Measurements from ENCODE around the gene DPH3. TPM values are rescaled to one million over a fixed set of nuclear protein-coding genes. Genes with fewer than 3 reads are reported as not detected.

The DPH3 gene
- total and polyA plus RNA-seq, 2 donors, result 20.0 to 20.9 TPM

DNA sequence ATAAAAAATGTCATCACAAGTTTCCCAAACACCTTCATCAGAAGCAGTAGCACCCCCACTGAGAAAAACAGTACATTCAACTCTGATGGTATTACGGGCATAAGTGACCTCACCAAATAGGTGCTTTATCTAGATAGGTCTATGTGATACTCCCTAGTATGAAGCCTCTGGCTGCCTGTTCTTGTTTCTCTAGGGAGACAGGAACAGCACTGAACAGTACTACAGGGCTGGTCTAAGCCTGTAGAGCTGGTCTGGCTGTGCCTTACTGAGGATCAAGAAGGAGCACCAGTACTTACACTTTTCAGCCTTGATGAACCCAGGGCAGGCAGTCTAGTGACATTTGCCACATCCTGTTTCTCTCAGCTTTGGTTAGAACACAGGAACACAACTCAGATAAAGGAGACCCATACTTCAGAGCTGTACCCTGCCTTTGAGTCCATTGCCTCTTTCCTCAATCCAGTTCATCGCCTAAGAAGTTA is 36.2 kb upstream of the DPH3 start:
- 89% methylated on average over 2 of the region's 2 CpGs for WGBS
- Histone ChIP-seq H3K36me3 (ENCODE audit: insufficient read depth) (no peaks in the 10 kb centered on the region), H3K4me1 (ENCODE audit: insufficient read depth) (no peaks in the 10 kb centered on the region), H3K27ac (ENCODE audit: low read depth) (no peak overlapping the region), H3K4me3 (ENCODE audit: low read depth, low read length) (no peak overlapping the region)
- DNase-seq (ENCODE audit: extremely low spot score), result no peak

DNA sequence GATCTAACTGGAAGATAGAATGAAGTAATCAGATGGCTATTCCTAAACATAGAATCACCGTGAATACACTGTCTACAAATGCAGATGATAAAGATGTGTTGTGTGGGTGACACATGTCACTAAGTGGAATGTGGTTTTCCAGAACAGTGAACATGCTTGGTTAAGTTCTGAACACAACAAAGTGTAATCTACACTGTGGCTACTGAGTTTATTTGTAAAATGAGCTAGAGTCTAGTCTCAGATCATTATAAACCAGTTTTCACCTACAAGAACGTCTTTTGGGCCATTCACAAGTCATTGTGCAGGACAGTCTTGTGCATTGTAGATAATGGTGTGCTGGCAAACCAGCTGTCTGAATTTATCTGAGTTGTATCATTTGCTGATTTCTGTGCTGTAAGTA is 35.6 kb upstream of the DPH3 start:
- H3K4me3 ChIP-seq (ENCODE audit: low read depth, low read length), result no peak overlapping the region
- no peaks in the 10 kb centered on the region for H3K4me1 ChIP-seq (ENCODE audit: insufficient read depth)
- 87% methylated on average over 2 of the region's 2 CpGs for WGBS
- no peak for DNase-seq (ENCODE audit: extremely low spot score)
- H3K27ac ChIP-seq (ENCODE audit: low read depth), result no peak overlapping the region
- no peaks in the 10 kb centered on the region for H3K36me3 ChIP-seq (ENCODE audit: insufficient read depth)

- 87% methylated on average over 3 of the region's 3 CpGs for WGBS
- no peak for DNase-seq (ENCODE audit: extremely low spot score)
- H3K27ac ChIP-seq (ENCODE audit: low read depth), result no peak overlapping the region
- H3K4me1 ChIP-seq (ENCODE audit: insufficient read depth), result no peaks in the 10 kb centered on the region
- H3K4me3 ChIP-seq (ENCODE audit: low read depth, low read length), result no peak overlapping the region
- H3K36me3 ChIP-seq (ENCODE audit: insufficient read depth), result no peaks in the 10 kb centered on the region
These were observed 35.0 kb upstream of the DPH3 start for GRCh38 chr3:16299746-16300145.

DNA sequence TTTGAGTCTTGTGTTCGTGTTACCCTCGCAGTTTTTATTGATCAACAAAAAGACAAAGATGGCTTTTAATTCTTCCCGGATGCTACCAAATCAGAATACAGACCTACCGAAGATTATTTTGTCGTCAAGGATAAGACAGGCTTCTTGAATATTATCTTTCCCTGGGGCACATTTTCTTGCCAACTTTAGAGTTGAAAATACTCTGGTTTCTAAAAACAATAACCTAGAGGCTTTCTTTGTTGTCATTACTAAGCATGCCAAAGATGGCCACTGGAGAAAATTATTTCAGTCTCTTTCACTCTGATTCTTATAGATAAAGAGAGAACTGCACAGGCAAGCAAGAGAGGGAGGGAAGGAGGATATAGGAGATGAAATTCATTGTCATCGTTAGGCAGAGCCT is 34.1 kb upstream of the DPH3 start:
- no peak overlapping the region for H3K27ac ChIP-seq (ENCODE audit: low read depth)
- H3K4me1 ChIP-seq (ENCODE audit: insufficient read depth), result no peaks in the 10 kb centered on the region
- 55% methylated on average over 6 of the region's 6 CpGs for WGBS
- no peak overlapping the region for H3K4me3 ChIP-seq (ENCODE audit: low read depth, low read length)
- H3K36me3 ChIP-seq (ENCODE audit: insufficient read depth), result no peaks in the 10 kb centered on the region
- DNase-seq (ENCODE audit: extremely low spot score), result no peak

DNA sequence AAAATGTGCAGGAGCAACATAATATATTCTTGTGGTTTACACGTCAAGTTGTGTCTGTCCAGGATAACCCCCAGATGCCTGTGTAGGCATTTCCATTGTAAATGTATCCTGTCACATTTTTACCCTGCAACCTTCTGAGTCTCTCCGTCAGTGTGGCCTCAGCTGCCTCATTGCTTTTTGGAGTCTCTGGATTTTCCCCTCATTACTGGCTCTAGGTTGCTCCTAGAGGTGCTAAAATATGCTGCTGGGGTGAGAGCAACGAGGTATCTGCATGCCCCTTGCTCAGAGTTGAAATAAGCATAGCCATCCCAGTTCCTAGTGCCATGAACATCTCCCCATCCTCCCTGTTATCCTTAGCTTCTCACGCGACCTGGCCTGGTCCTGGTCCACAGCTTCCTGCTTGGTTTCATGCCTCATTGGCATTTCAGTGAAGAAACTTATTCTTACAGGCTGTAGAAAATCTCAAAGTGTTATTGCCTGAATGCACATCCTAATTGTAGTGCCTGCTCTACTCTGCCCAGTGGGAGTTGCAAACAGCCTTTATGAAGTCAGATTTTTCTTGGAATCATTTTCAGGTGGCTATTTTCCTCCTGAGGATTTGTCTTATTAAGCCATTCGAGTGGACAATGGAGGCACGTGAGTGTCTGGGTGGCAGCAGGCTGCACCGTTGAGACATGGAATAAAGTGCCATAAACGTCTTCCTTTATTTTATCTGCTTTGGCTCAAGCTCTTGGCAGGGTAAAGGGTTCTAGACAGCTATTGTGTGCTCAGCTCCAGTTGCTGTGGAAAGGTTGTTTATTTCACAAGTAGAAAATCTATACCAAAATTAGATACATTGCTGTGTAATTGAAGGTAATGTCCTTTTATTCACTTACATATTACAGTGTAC is 33.5 kb upstream of the DPH3 start:
- H3K4me1 ChIP-seq (ENCODE audit: insufficient read depth), result no peaks in the 10 kb centered on the region
- no peaks in the 10 kb centered on the region for H3K36me3 ChIP-seq (ENCODE audit: insufficient read depth)
- 67% methylated on average over 9 of the region's 9 CpGs for WGBS
- H3K4me3 ChIP-seq (ENCODE audit: low read depth, low read length), result no peak overlapping the region
- DNase-seq (ENCODE audit: extremely low spot score), result no peak
- H3K27ac ChIP-seq (ENCODE audit: low read depth), result no peak overlapping the region

DNA sequence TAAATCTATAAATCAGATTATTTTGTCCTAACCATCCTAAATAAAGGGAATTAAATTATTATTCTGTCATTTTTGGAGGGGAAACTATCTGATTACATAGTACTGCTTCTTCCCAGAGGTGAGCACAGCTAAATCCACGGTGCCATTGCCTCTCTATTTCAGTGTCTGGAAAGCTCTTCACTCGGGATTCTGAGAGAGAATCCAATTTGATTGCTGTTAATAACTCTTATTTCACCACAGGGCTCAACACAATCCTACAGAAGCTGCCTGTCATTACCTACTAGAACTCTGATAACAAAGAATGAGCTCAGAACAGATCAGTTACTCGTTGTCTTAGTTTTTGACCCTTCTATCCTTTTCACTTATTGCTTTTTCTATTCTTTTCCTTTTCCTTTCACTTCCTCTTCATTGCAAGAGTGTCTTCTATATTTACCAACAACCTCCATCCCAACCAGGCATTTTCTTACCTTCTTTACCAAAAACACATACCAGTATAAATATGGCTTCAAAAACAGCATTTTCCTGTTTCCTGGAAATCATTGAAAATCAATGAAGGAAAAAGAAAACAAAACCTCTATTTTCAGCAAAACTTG is 30.7 kb upstream of the DPH3 start:
- Histone ChIP-seq H3K4me1 (ENCODE audit: insufficient read depth) (no peaks in the 10 kb centered on the region), H3K36me3 (ENCODE audit: insufficient read depth) (no peaks in the 10 kb centered on the region), H3K4me3 (ENCODE audit: low read depth, low read length) (no peak overlapping the region), H3K27ac (ENCODE audit: low read depth) (peak overlapping the region; percentile 23)
- 87% methylated on average over 3 of the region's 3 CpGs for WGBS
- DNase-seq (ENCODE audit: extremely low spot score), result no peak

DNA sequence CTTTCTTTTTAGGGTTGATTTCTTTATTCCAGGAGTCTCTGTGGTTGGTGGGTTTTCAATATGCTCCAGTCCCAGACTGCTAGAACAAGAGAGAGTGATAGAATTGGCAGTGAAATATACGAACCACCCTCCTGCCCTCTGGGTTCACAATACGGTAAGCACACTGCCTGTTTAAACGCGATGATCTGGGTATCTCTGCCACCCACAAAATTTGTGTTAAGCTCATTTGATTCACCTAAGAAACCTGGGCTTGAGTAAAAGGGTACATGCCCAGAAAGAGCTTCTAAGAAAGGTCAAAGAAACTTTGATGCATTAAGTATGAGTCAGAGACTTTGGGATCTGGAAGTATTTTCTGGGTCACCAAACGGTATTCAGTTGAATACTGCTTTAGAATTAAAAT is 30.1 kb upstream of the DPH3 start:
- WGBS, result 94% methylated on average over 5 of the region's 5 CpGs
- Histone ChIP-seq H3K4me1 (ENCODE audit: insufficient read depth) (no peaks in the 10 kb centered on the region), H3K27ac (ENCODE audit: low read depth) (no peak overlapping the region)

GRCh38 chr3:16290827-16291196 is 26.1 kb upstream of the DPH3 start:
- no peak overlapping the region for H3K27ac ChIP-seq (ENCODE audit: low read depth)
- H3K4me3 ChIP-seq (ENCODE audit: low read depth, low read length), result no peak overlapping the region
- no peak for DNase-seq (ENCODE audit: extremely low spot score)
- no peaks in the 10 kb centered on the region for H3K36me3 ChIP-seq (ENCODE audit: insufficient read depth)
- H3K4me1 ChIP-seq (ENCODE audit: insufficient read depth), result no peaks in the 10 kb centered on the region
- 61% methylated on average over 2 of the region's 2 CpGs for WGBS

More for the DNA sequence above, 30.1 kb upstream of the DPH3 start:
- no peak for DNase-seq (ENCODE audit: extremely low spot score)
- Histone ChIP-seq H3K4me3 (ENCODE audit: low read depth, low read length) (no peak overlapping the region), H3K36me3 (ENCODE audit: insufficient read depth) (no peaks in the 10 kb centered on the region)

DNA sequence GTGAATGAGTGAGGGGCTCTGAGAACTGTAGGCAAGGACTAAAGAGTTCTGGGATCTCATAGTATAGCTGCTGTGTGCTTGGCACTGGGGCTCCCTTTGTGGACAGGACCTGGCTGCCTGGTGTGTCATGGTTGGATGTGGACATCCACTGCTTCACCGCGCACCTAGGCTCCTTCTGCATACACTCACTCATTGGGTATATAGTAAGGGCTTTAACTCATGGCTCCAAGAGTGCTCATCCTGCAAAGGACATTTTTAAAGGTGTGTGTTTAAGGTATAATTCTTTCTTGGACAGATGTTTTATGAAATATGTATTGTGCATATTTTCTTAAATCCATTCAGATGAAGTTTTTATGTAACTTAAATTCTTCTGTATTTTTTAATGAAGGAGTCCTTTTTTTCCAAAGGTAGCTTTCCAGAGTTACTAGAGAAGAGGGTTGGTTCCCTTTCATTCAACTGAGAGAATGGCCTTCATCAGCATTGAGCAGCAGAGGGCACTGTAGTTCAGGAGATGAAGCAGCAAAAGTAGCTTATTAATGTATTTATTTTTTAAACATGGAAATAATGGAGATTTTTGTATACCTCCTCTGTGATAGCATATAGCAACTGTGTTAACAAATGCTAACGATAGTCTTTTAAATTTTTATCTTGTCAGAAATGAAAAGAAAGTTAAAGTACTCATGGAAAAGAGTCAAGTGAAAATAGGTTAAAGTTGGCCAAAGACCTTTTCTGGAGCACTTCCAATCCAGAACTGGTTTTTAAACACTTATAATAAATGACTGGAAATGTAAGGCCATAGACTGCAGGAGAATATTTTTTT is 25.5 kb upstream of the DPH3 start:
- 63% methylated on average over 3 of the region's 3 CpGs for WGBS
- DNase-seq (ENCODE audit: extremely low spot score), result no peak
- H3K4me3 ChIP-seq (ENCODE audit: low read depth, low read length), result no peak overlapping the region

DNA sequence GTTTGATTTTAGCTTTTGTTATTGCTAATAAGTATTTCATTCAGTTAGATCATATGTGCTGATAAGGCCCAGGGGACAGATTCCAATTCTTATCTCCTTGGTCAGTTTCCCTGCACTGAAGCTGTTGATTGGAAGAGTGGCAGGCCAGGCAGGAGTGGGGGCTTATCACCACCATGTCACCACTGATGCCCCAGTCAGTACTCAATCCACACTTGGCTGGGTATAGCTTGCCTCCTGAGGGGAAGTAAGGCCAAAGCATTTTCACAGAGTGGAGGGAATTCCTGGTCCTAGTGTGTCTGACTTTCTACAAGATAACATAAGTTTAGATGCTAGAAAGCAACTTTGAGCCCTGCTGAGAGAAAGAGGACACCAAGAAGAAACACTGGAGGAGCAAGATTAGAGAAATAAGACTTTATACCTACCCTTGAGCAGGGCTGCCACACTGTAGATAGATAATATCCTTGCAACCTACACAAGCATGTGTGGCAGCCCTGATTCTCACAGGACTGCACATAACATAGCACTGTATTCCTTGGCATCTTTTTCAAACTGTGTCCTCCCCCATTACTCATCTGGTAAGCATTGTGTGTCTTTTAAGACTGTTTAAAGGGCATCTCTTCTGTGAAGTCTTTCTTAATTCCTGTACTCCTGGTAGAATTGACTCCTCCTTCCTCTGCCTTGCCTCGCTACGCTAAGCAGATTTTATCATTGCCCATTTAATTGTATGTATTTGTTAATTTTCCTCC is 24.6 kb upstream of the DPH3 start:
- no peaks in the 10 kb centered on the region for H3K36me3 ChIP-seq (ENCODE audit: insufficient read depth)
- no peak overlapping the region for H3K27ac ChIP-seq (ENCODE audit: low read depth)
- DNase-seq (ENCODE audit: extremely low spot score), result no peak
- H3K4me3 ChIP-seq (ENCODE audit: low read depth, low read length), result no peak overlapping the region
- no peaks in the 10 kb centered on the region for H3K4me1 ChIP-seq (ENCODE audit: insufficient read depth)
- WGBS, result 73% methylated on average over 2 of the region's 2 CpGs

More for the DNA sequence above, 25.5 kb upstream of the DPH3 start:
- Histone ChIP-seq H3K4me1 (ENCODE audit: insufficient read depth) (no peaks in the 10 kb centered on the region), H3K36me3 (ENCODE audit: insufficient read depth) (no peaks in the 10 kb centered on the region), H3K27ac (ENCODE audit: low read depth) (no peak overlapping the region)

GRCh38 chr3:16288664-16289063 is 23.9 kb upstream of the DPH3 start:
- WGBS, result 88% methylated on average over 1 of the region's 1 CpG
- no peak for DNase-seq (ENCODE audit: extremely low spot score)

GRCh38 chr3:16286751-16287543 is 22.2 kb upstream of the DPH3 start:
- Histone ChIP-seq H3K27ac (ENCODE audit: low read depth) (no peak overlapping the region), H3K4me3 (ENCODE audit: low read depth, low read length) (peak overlapping the region; percentile 24), H3K36me3 (ENCODE audit: insufficient read depth) (peaks cover 1% of the 10 kb centered on the region), H3K4me1 (ENCODE audit: insufficient read depth) (no peaks in the 10 kb centered on the region)
- WGBS, result 76% methylated on average over 6 of the region's 6 CpGs
- DNase-seq (ENCODE audit: extremely low spot score), result no peak

More at GRCh38 chr3:16288664-16289063, 23.9 kb upstream of the DPH3 start:
- Histone ChIP-seq H3K4me3 (ENCODE audit: low read depth, low read length) (no peak overlapping the region), H3K36me3 (ENCODE audit: insufficient read depth) (no peaks in the 10 kb centered on the region), H3K27ac (ENCODE audit: low read depth) (no peak overlapping the region), H3K4me1 (ENCODE audit: insufficient read depth) (no peaks in the 10 kb centered on the region)
